Liver (tissue), 2 donors: ENCODE measurements around the gene TBL1XR1.

Experiments
- REST ChIP-seq: IDR thresholded peaks from 2 replicates; pipeline ENCODE4 v1.6.1; 2016; ENCODE audit warnings: antibody characterized with exemption, mild to moderate bottlenecking
- SP1 ChIP-seq: IDR thresholded peaks from 2 replicates; pipeline ENCODE4 v1.6.1; 2018; ENCODE audit warnings: antibody characterized with exemption, mild to moderate bottlenecking
- donor health status: healthy.

GRCh38 chr3:177124882-177125281 lies 72.4 kb downstream of the TBL1XR1 start:
- TF ChIP-seq REST (no peak), SP1 (no peak)
